Esophagus muscularis mucosa (tissue), 3 donors: Measurements from ENCODE around the gene CLDN34.

ENCODE experiments used
- EP300 ChIP-seq: sonication (generic); formaldehyde crosslinking; IDR thresholded peaks from one replicate; pipeline ENCODE4 v1.6.1; 2017; ENCODE audit warnings: antibody characterized with exemption
- TF ChIP-seq, protein P1 (sequence below), 3 experiments: fragments of 200-600 bp in 2 of 3; fragments of 450-650 bp in 1 of 3; sonication (generic) in 2 of 3; IDR thresholded peaks; one replicate each; pipeline ENCODE4 v1.5.1; 2017 to 2019; ENCODE audit warnings: antibody characterized with exemption in 3 of 3, mild to moderate bottlenecking in 2 of 3, moderate library complexity in 1 of 3

- TF ChIP-seq, protein P1, sequence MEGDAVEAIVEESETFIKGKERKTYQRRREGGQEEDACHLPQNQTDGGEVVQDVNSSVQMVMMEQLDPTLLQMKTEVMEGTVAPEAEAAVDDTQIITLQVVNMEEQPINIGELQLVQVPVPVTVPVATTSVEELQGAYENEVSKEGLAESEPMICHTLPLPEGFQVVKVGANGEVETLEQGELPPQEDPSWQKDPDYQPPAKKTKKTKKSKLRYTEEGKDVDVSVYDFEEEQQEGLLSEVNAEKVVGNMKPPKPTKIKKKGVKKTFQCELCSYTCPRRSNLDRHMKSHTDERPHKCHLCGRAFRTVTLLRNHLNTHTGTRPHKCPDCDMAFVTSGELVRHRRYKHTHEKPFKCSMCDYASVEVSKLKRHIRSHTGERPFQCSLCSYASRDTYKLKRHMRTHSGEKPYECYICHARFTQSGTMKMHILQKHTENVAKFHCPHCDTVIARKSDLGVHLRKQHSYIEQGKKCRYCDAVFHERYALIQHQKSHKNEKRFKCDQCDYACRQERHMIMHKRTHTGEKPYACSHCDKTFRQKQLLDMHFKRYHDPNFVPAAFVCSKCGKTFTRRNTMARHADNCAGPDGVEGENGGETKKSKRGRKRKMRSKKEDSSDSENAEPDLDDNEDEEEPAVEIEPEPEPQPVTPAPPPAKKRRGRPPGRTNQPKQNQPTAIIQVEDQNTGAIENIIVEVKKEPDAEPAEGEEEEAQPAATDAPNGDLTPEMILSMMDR (IDR thresholded peaks at IDR 0.05): peak; percentile 87 to 97 (median 94)
- no peak for TF ChIP-seq EP300
Observed at GRCh38 chrX:9995855-9996339, 28.7 kb downstream of the CLDN34 start.
